GM19099 (cell line): ENCODE measurements around the gene SLC17A9.

Source experiments
- POLR2A ChIP-seq: IDR thresholded peaks from 3 replicates; pipeline ENCODE4 v1.6.1; 2011; ENCODE audit warnings: low read depth; ENCODE audit not compliant: insufficient read length; ENCODE audit errors: extremely low read depth

SLC17A9 gene

GRCh38 chr20:62929051-62929538 is 23.4 kb upstream of the SLC17A9 start:
- TF ChIP-seq POLR2A, result no peak

GRCh38 chr20:62931464-62931863 is 21.0 kb upstream of the SLC17A9 start:
- TF ChIP-seq POLR2A, result no peak

DNA sequence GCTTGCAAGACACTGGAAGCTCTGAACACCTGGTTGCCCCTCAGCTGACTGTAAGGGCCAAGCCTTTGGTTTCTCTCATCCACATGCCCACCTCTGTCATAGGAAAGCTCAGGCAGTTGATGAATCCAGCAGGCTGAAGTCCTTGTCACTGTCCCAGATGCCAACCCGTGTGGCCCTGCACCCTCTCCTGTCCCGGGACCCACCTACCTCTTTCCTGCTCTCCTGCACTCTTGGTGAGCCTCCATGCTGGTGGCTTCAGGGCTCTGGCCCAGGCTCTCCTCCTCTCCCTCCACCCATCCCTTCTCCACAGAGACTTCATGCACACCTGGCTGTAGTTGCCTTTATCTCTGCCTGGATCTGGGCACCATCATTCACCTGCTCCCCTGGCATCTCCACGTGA is 18.5 kb upstream of the SLC17A9 start:
- no peak for TF ChIP-seq POLR2A

DNA sequence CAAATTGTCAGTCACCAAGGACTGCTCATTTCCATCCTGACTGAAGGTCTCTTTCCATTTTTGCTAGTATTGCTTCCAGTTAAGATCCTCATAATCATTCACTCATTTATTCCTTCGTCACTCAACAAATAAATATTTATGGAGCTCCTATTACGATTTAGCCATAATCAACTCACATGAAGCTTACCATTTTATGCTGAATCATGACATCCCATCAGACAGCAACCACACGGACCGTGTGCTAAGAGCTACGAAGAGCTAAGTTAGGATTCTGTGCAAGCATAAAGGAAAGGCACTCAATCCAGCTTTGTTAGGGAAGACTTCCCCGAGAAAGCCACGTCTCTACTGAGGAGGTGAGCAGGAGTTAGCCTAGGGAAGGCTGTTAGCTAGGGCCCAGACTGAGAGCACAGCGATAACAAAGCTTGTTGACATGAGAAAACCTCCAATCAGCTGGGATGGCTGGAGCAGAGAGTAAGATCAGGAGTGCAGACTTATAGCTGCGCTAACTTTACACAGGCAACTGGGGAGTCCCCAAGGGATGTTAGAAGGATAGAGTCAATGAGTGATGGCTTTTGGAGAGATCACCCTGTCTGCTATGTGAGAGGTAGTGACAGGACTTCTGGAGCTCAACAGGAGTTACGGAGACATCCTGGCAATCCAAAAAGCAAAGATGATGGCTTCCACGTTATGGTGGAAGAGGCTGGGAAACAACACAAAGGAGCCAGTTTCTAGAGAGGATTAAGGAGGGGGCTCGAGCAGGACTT is 17.1 kb upstream of the SLC17A9 start:
- no peak for TF ChIP-seq POLR2A

DNA sequence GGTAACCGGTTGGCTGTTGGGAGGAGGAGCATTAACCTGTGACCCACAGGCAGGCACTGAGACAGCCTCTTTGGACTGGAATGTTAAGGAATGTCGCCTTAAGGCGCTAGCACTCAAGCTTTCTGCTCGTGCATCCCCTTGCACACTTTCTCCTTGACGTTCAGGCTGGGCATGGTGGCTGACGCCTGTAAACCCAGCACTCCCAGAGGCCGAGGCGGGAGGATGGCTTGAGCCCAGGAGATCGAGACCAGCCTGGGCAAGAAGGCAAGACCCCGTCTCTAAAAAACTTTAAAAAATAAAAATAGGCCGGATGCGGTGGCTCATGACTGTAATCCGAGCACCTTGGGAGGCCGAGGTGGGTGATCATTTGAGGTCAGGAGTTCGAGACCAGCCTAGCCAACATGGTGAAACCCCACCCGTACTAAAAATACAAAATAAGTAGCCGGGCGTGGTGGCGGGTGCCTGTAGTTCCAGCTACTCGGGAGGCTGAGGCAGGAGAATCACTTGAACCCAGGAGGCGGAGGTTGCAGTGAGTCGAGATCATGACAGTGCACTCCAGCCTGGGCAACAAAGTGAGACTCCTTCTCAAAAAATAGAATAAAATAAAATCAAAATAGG is 16.4 kb upstream of the SLC17A9 start:
- TF ChIP-seq POLR2A, result no peak

DNA sequence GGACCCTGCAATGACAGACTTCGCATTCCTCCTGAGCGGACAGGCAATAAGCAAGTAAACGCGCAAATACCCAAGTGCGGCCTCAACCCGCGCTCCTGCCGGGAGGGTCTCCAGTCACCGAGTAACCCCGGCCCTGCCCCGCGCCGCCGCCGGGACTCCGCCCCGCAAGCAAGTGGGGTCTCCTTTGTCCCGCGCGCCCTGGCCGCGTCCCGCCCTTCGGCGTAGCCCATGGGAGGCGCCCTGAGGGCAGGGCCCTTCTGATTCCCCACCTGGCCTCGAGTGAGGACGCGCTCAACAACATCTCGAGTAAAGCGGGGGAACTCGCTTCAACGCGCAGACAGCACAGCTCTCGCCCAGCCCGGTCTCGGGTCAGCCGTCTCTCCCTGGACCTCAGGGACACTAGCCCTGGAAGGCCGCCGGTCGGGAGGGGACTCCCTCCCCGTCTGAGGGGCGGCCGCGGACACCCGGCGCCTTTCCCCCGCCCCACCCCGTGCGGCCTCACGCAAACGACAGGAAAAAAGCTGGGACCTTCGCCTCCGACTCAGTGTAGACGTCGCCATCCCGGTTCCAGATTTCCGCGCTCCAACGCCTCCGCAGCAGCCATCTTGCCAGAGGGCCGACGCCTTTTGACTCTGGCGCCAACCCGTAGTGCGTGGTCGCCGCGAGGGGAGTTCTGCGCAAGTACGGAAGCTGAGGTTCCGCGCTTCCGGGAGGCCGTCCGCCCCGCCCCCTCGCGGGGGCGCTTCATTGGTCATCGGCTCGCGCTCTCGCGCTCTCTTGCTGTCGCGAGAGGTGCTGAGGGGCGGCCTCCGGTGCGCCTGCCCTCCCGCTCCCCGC is 15.0 kb upstream of the SLC17A9 start:
- peak; percentile 78 for TF ChIP-seq POLR2A

DNA sequence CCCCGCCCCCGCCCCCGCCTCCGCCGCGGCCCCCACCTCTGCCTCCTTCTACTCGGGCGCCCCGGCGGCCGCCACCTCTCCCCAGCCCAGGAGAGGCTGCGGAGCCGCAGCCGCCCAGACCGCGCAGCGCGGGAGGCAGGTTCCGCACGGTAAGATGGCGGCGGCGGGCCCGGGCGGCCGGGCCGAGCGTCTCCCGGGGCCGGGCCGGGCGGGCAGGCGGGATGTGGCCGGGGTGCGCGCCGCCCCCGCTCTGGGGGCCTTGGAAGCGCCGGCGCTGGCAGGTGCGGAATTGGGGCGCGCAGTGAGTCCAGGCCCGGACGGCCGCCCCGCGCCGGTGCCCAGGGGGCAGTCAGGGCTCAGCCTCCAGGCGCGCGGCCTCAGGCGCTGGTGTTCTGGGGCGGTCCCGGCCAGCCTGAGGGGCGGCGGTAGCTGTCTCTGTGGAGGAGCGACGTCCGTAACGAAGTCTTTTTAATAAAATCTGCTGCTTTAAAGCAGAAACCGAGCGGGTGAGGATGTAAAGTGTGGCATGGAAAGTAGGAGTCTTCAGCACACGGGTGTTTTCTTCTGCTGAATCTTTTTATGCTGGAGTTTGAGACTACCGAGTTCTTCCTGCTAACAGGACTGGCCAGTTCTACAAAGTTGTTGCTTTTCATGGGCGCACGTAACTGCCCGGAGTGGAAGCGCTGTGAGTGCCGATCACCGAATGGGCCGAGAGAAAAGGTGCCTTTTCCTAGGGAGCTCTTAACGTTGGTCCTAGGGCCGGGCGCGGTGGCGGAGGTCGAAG is 14.2 kb upstream of the SLC17A9 start, which contains the start of gene GID8:
GID8 (plus strand) TSS at position 43 of the 784 bp plus-strand sequence. CDS start 3,356 bp downstream, outside the sequence.
- TF ChIP-seq POLR2A, result no peak

GRCh38 chr20:62940875-62941274 is 11.6 kb upstream of the SLC17A9 start:
- TF ChIP-seq POLR2A, result no peak

- TF ChIP-seq POLR2A, result no peak
Observed at GRCh38 chr20:62941792-62942191, 10.7 kb upstream of the SLC17A9 start.

GRCh38 chr20:62942456-62942855 is 10.1 kb upstream of the SLC17A9 start:
- TF ChIP-seq POLR2A, result no peak

DNA sequence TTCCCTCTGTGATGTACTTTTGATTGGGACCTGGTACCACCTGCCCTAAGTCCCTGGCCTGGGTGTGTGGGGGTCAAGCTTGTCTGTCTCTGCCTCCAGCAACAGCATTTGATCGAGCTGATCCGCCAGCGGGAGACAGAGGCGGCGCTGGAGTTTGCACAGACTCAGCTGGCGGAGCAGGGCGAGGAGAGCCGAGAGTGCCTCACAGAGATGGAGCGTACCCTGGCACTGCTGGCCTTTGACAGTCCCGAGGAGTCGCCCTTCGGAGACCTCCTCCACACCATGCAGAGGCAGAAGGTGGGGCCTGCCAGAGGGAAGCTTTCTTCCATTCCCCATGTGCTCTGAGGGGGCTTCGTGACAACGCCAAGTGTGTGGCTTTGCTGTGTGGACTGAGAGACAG is 9.1 kb upstream of the SLC17A9 start:
- TF ChIP-seq POLR2A, result no peak

GRCh38 chr20:62944184-62944583 is 8.3 kb upstream of the SLC17A9 start:
- no peak for TF ChIP-seq POLR2A

DNA sequence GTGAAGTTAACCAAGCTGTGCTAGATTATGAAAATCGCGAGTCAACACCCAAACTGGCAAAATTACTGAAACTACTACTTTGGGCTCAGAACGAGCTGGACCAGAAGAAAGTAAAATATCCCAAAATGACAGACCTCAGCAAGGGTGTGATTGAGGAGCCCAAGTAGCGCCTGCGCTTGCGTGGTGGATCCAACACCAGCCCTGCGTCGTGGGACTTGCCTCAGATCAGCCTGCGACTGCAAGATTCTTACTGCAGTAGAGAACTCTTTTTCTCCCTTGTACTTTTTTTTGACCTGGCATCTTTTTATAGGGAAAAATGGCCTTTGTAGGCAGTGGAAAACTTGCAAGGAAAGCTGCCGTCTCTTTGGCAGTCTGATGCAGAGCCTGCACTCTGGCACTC is 7.8 kb upstream of the SLC17A9 start:
- no peak for TF ChIP-seq POLR2A

DNA sequence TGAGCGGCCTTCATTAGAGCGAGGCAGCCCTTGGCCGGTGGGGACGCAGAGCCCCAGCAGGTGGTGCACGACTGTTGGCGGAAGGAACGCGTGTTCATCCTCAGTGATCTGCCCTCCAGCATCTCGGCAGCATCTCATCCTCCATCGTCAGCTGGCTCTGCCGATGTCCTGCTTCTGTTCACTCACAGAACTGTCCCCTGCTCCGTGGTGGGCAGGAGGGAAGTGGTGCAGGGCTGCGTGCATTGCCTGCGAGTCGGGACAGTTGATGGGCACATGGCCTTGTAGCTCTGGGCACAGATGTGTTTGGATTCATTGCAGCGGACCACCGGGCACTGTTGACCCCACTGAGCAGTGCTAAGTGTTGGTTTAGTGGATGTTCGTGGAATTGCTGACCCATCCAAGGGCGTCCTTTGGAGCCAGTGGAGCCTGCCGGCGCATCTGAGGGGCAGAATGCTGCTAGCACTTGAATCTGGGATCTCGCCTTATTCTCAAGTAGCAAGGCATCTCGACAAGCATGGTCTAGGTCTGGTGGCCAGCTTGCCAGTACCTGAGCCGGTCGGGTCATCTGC is 6.7 kb upstream of the SLC17A9 start:
- no peak for TF ChIP-seq POLR2A
